ENCODE data around the gene FBXL12.

GRCh38 chr19:9848060-9848459, 29.2 kb upstream of the FBXL12 start:
- TF ChIP-seq, protein P1, sequence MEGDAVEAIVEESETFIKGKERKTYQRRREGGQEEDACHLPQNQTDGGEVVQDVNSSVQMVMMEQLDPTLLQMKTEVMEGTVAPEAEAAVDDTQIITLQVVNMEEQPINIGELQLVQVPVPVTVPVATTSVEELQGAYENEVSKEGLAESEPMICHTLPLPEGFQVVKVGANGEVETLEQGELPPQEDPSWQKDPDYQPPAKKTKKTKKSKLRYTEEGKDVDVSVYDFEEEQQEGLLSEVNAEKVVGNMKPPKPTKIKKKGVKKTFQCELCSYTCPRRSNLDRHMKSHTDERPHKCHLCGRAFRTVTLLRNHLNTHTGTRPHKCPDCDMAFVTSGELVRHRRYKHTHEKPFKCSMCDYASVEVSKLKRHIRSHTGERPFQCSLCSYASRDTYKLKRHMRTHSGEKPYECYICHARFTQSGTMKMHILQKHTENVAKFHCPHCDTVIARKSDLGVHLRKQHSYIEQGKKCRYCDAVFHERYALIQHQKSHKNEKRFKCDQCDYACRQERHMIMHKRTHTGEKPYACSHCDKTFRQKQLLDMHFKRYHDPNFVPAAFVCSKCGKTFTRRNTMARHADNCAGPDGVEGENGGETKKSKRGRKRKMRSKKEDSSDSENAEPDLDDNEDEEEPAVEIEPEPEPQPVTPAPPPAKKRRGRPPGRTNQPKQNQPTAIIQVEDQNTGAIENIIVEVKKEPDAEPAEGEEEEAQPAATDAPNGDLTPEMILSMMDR (conservative IDR thresholded peaks at IDR 0.05; ENCODE audit: low read length), result peak; percentile 69
- no peak for TF ChIP-seq EZH2phosphoT487 (IDR thresholded peaks at IDR 0.05; ENCODE audit: borderline replicate concordance, low read depth, low read length)

Measured in OCI-LY7 (cell line).